Upper lobe of left lung (tissue), 6 donors: Measurements from ENCODE around the gene DGKG. TPM values are rescaled to one million over a fixed set of nuclear protein-coding genes. Genes with fewer than 3 reads are reported as not detected.

ENCODE experiments used
- ATAC-seq, 2 donors: fragments of 200-7000 bp; cut with Tn5 transposase; one replicate each; pipeline ENCODE4 v1.9.1; 2022; ENCODE audit warnings: mild to moderate bottlenecking in 2 of 2, moderate library complexity in 2 of 2; ENCODE audit not compliant: low FRiP score in 2 of 2
- DNase-seq, 2 donors: peaks; one replicate each; pipeline ENCODE4 v3.0.0-alpha.2; 2019 to 2020
- H3K27ac ChIP-seq, 4 donors: fragments of 200-600 bp; sonication (generic); one replicate each; pipeline ENCODE4 v1.5.1; 2016 to 2019
- H3K27me3 ChIP-seq, 4 donors: fragments of 200-600 bp; sonication (generic); one replicate each; pipeline ENCODE4 v1.5.1; 2017 to 2019
- H3K36me3 ChIP-seq, 4 donors: fragments of 200-600 bp; sonication (generic); one replicate each; pipeline ENCODE4 v1.5.1; 2016 to 2019
- H3K4me1 ChIP-seq, 4 donors: fragments of 200-600 bp; sonication (generic); one replicate each; pipeline ENCODE4 v1.5.1; 2018 to 2019
- H3K4me3 ChIP-seq, 4 donors: fragments of 200-600 bp; sonication (generic); one replicate each; pipeline ENCODE4 v1.5.1; 2017 to 2019; ENCODE audit warnings: mild to moderate bottlenecking in 2 of 4, moderate library complexity in 1 of 4
- H3K9me3 ChIP-seq, 4 donors: fragments of 200-600 bp; sonication (generic); one replicate each; pipeline ENCODE4 v1.5.1; 2018 to 2019
- CTCF ChIP-seq, 6 experiments: fragments of 450-650 bp in 4 of 6; fragments of 200-600 bp in 2 of 6; sonication (generic) in 2 of 6; IDR thresholded peaks; one replicate each; pipeline ENCODE4 v1.5.1; 2016 to 2019; ENCODE audit warnings: antibody characterized with exemption in 6 of 6
- EP300 ChIP-seq, 4 donors: sonication (generic); formaldehyde crosslinking; IDR thresholded peaks; one replicate each; pipeline ENCODE4 v1.5.1; 2017; ENCODE audit warnings: antibody characterized with exemption in 4 of 4, control low read depth in 2 of 4
- POLR2A ChIP-seq, 4 donors: fragments of 450-650 bp; IDR thresholded peaks; one replicate each; pipeline ENCODE4 v1.5.1; 2016 to 2017; ENCODE audit warnings: antibody characterized with exemption in 4 of 4, mild to moderate bottlenecking in 2 of 4
- POLR2AphosphoS5 ChIP-seq, 2 donors: sonication (generic); formaldehyde crosslinking; IDR thresholded peaks; one replicate each; pipeline ENCODE4 v1.5.1; 2017; ENCODE audit warnings: antibody characterized with exemption in 2 of 2
- WGBS, 2 donors: methylation state at CpG; one replicate each; pipeline ENCODE4 v1.1.5; 2017 to 2018; 5-methylcytosine and 5-hydroxymethylcytosine counted together
- total RNA-seq, 6 donors: library from RNA; depleted of rRNA in 4 of 6; stranded (reverse); fragments of >200 nt in 4 of 6; gene quantifications; one replicate each; pipeline versions ENCODE4 v1.1.0 to v1.2.1, GENCODE V29; 2016 to 2021
- donor health status: DM: no; HTN: no; CAD: no; lungs with moderate emphysema.
- donor health status: DM: no; HTN: yes; CAD: no; lungs with severe emphysema.

Gene DGKG
- total RNA-seq, 6 donors from 2014 or later, result 4.4 to 32.5 (median 6.5) TPM

DNA sequence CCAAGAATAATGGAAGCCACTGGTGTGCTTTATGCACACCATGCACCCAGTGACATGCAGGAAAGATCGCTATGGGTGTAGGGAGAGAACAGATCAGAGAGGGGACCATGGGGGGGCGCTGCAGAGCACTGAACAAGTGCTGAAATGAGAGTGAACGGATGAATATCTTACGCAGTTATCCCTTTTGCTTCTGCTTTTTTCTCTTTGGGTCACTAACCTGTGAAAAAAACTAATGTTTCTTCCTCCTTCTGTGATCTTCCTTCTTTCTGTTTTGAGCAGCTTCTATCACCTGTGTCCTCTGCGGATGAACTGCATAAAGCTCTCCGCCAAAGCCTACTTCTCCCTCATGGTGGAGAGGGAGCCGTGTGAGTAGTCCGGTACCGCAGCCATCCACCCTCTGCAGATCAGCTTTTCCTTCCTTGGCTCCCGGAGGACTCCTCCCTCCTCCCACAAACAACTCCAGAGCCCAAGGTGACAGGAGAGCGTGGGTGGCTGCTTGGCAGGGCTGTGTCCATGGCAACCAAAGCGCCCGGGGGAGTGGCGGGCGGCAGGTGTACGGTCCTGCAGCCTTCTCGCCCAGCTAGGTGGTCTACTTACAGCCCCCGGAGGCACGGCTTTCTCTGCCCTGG lies 106.2 kb downstream of the DGKG start:
- TF ChIP-seq EP300 (IDR thresholded peaks at IDR 0.05), result no peak
- no peak for TF ChIP-seq POLR2A (IDR thresholded peaks at IDR 0.05)
- TF ChIP-seq POLR2AphosphoS5 (IDR thresholded peaks at IDR 0.05), result no peak
- TF ChIP-seq CTCF (IDR thresholded peaks at IDR 0.05), result no peak
- Histone ChIP-seq H3K4me3 (no peak overlapping the region), H3K36me3 (no peaks in the 10 kb centered on the region), H3K4me1 (peaks cover 0 to 11% (median 6%) of the 10 kb centered on the region in 4 donors), H3K27ac (no peak overlapping the region), H3K9me3 (no peaks in the 10 kb centered on the region), H3K27me3 (no peaks in the 10 kb centered on the region)
- DNase-seq, result peak; percentile 40 to 83
- 60 to 78% methylated on average over 19 of the region's 19 CpGs for WGBS, 2 donors
- peak in 1 of 2 donors; percentile 4 for ATAC-seq

GRCh38 chr3:186254676-186255650 lies 107.1 kb downstream of the DGKG start:
- Histone ChIP-seq H3K27me3 (no peaks in the 10 kb centered on the region), H3K4me3 (no peak overlapping the region), H3K4me1 (peaks cover 0 to 11% (median 6%) of the 10 kb centered on the region in 4 donors), H3K36me3 (no peaks in the 10 kb centered on the region), H3K27ac (no peak overlapping the region), H3K9me3 (no peaks in the 10 kb centered on the region)
- WGBS, 2 donors, result 63 to 72% methylated on average over 17 of the region's 17 CpGs
- ATAC-seq (peak in 1 of 2 donors; percentile 56), DNase-seq (peak in 1 of 2 donors; percentile 26)
- TF ChIP-seq POLR2A (IDR thresholded peaks at IDR 0.05) (no peak), EP300 (IDR thresholded peaks at IDR 0.05) (no peak), CTCF (IDR thresholded peaks at IDR 0.05) (no peak), POLR2AphosphoS5 (IDR thresholded peaks at IDR 0.05) (no peak)

DNA sequence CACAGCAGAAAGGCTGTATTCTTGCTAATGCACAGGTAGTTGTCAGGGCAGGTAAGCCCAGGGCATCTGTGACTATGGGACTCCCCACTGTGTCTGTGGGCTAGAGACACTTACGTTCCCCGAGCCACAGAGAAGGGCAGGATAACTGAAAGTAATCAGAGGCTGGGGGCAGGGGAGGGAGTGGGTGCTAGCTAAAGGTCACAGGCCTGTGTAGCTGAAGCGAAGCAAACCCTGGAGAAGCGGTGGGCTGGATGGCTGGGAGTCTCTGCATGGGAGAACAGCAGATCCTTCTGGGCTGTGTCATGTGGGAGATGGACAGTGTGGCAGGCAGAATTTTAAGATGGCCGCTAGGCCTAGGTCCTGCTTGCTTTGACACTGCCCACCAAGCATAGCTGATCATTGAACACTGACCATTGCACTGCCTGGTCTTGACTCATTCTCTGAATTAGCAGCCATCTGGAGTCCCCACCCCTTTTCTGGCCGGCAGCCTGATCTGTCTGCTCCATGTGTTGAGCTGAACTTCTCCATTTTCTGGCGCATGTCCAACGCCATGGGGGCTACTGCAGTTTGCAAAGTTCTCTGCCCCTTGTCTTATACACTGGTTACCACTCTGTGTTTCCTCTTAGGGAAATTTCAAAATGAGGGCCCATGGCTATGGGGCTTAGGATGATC lies 110.0 kb downstream of the DGKG start:
- Histone ChIP-seq H3K4me1 (peaks cover 0 to 12% (median 1%) of the 10 kb centered on the region in 4 donors), H3K9me3 (no peaks in the 10 kb centered on the region), H3K4me3 (no peak overlapping the region), H3K27ac (no peak overlapping the region), H3K36me3 (no peaks in the 10 kb centered on the region), H3K27me3 (no peaks in the 10 kb centered on the region)
- 70 to 78% methylated on average over 7 of the region's 8 CpGs for WGBS, 2 donors
- DNase-seq (no peak), ATAC-seq (no peak)
- no peak for TF ChIP-seq POLR2A (IDR thresholded peaks at IDR 0.05)
- no peak for TF ChIP-seq POLR2AphosphoS5 (IDR thresholded peaks at IDR 0.05)
- no peak for TF ChIP-seq EP300 (IDR thresholded peaks at IDR 0.05)
- TF ChIP-seq CTCF (IDR thresholded peaks at IDR 0.05), result no peak

DNA sequence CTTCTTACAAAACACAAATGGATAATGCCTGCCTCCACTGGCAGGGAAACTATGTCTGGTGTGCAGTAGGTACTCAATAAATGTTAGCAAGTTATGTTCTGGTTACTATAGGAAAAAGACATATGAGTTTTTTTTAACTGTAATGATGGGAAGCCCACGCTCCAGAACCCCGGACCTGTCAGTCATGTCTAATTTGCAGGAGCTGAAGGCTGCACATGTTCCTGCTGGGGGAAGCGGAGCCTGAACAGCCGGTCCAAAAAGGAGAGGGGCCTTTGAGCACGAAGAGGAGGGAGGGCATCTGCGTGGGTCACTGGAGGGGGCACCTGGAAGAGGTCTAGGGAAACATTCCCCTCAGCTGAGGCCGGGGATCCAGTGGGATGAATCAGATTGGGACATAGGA lies 113.2 kb downstream of the DGKG start:
- H3K27me3 ChIP-seq, result no peaks in the 10 kb centered on the region

More for the DNA sequence above, 113.2 kb downstream of the DGKG start:
- Histone ChIP-seq H3K27ac (no peak overlapping the region), H3K4me3 (no peak overlapping the region), H3K36me3 (no peaks in the 10 kb centered on the region), H3K4me1 (peaks cover 0 to 8% (median 1%) of the 10 kb centered on the region in 4 donors), H3K9me3 (no peaks in the 10 kb centered on the region)
- TF ChIP-seq CTCF (IDR thresholded peaks at IDR 0.05), result no peak
- TF ChIP-seq POLR2AphosphoS5 (IDR thresholded peaks at IDR 0.05), result no peak
- no peak for TF ChIP-seq POLR2A (IDR thresholded peaks at IDR 0.05)
- TF ChIP-seq EP300 (IDR thresholded peaks at IDR 0.05), result no peak
- no peak for DNase-seq
- WGBS, 2 donors, result 89 to 92% methylated on average over 7 of the region's 7 CpGs
- no peak for ATAC-seq
